NCI-H2196 (cell line): ENCODE data around the gene CYBC1.

ENCODE experiments used
- DNase-seq: peaks from one replicate; lab custom pipeline; 2025; ENCODE audit not compliant: unreplicated experiment; lab: John Stamatoyannopoulos, UW

CYBC1 gene

GRCh38 chr17:82411396-82412053 lies 39.0 kb downstream of the CYBC1 start:
- no peak for DNase-seq

GRCh38 chr17:82410014-82410716 lies 40.4 kb downstream of the CYBC1 start:
- DNase-seq: no peak

- no peak for DNase-seq
Measured at GRCh38 chr17:82408938-82409318, 41.6 kb downstream of the CYBC1 start.

GRCh38 chr17:82408288-82408937 lies 42.1 kb downstream of the CYBC1 start:
- no peak for DNase-seq

GRCh38 chr17:82407255-82407654 lies 43.3 kb downstream of the CYBC1 start:
- no peak for DNase-seq

- DNase-seq: no peak
Measured at GRCh38 chr17:82406131-82406671, 44.4 kb downstream of the CYBC1 start.

GRCh38 chr17:82405051-82405450 lies 45.5 kb downstream of the CYBC1 start:
- DNase-seq: no peak

GRCh38 chr17:82403662-82404660 lies 46.6 kb downstream of the CYBC1 start:
- no peak for DNase-seq

GRCh38 chr17:82402865-82403264 lies 47.7 kb downstream of the CYBC1 start:
- DNase-seq: no peak

- no peak for DNase-seq
Measured at GRCh38 chr17:82400830-82401229, 49.7 kb downstream of the CYBC1 start.

- no peak for DNase-seq
Measured at GRCh38 chr17:82400206-82400605, 50.3 kb downstream of the CYBC1 start.

GRCh38 chr17:82399601-82400101 lies 50.9 kb downstream of the CYBC1 start:
- peak; percentile 86 for DNase-seq

GRCh38 chr17:82399041-82399441 lies 51.5 kb downstream of the CYBC1 start:
- peak; percentile 68 for DNase-seq

- DNase-seq: peak; percentile 51
Measured at GRCh38 chr17:82397449-82398335, 52.9 kb downstream of the CYBC1 start.

- peak; percentile 36 for DNase-seq
Measured at GRCh38 chr17:82396601-82397435, 53.7 kb downstream of the CYBC1 start.

- DNase-seq: no peak
Measured at GRCh38 chr17:82394278-82394677, 56.3 kb downstream of the CYBC1 start.

GRCh38 chr17:82392941-82393340 lies 57.6 kb downstream of the CYBC1 start:
- DNase-seq: no peak
